AG04449 (cell line): ENCODE results near the gene CATSPERD.

Source experiments
- CTCF ChIA-PET: fragments of 350-600 bp; formaldehyde crosslinking; extraction: SDS; loops from one replicate; lab custom pipeline; 2021; ENCODE audit warnings: antibody characterized with exemption; lab: Yijun Ruan, JAX
- POLR2A ChIA-PET: fragments of 400-600, 350-600 bp; formaldehyde crosslinking; extraction: SDS; loops from one replicate; lab custom pipeline; 2020; ENCODE audit warnings: antibody characterized with exemption, inconsistent platforms; lab: Yijun Ruan, JAX
- DNase-seq: peaks from one replicate; pipeline ENCODE4 v3.0.0-alpha.2; 2010; ENCODE audit warnings: low read depth, low spot score
- H3K4me3 ChIP-seq: 2 replicates; pipeline ENCODE4 v1.5.1; 2011; ENCODE audit warnings: low read depth, mild to moderate bottlenecking, control low read depth, low read length
- CTCF ChIP-seq: IDR thresholded peaks from one replicate; pipeline ENCODE4 v1.5.1; 2011; ENCODE audit warnings: mild to moderate bottlenecking, moderate library complexity, low read length, control low read depth, inconsistent platforms; ENCODE audit not compliant: insufficient read depth; ENCODE audit errors: missing control alignments

CATSPERD gene

DNA sequence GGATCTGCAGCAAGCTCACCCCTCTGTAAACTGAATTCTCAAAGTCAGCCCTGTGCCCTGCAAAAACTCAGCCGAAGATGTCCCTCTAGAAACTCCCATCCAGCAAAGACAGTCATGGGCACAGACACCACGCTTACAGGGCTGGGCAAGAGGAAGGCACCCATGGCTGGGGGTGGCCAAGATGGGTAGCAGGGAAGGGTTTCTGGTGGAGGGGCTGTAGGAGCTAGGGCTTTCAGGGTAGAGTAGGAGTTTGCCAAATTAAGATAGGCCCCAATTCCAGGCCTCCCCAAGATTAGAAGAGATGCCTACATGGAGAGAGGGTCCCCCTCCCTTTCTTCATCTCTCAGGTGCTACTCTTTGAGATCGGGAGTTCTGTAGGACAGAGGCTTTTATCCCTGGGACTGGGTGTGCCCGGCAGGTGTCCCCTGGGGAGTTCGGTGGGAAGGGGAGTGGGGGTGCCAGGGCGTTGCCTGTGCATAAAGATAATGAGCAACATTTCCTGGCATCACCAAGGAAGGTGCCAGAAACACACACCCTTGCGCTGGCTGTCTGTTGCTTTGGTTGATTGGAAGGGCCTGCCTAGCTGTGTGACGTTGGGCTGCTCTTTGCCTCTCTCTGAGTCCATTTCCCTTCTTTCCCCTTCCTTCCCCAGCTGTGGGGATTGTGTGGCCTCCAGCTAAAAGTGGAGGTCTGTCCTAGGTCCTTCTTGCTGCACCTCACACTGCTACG, 93.8 kb downstream of the CATSPERD start:
- ChIA-PET CTCF (interaction anchor here (4.5 kb wide), 1 partner anchor 10 kb away, joined by 27 read pairs; the partner anchor contains the start of gene NRTN), POLR2A (no interaction called here)
- H3K4me3 ChIP-seq, result no peak overlapping the region
- no peak for DNase-seq
- no peak for TF ChIP-seq CTCF

DNA sequence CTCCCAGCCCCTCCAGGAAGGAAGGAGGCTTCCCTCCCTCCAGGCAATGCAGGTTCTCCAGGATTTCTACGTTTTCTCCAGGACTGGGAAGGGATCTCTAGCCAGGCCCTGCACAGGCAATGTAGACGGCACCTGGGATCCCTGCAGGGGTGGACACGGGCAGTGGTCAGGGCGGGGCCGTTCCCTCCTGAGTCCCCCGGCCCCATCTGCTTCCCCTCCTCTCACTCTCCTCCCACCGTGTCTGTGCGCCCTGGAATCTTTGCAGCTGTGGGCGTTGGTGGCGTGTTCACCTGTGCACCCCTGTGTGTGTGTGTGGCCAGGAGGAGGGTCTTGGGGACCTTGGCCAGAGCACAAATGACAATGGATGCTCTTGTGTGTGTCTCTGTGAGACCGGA, 94.4 kb downstream of the CATSPERD start:
- DNase-seq, result no peak
- ChIA-PET CTCF (interaction anchor here (4.5 kb wide), 1 partner anchor 11 kb away, joined by 27 read pairs; the partner anchor contains the start of gene NRTN), POLR2A (no interaction called here)
- no peak overlapping the region for H3K4me3 ChIP-seq
- no peak for TF ChIP-seq CTCF

DNA sequence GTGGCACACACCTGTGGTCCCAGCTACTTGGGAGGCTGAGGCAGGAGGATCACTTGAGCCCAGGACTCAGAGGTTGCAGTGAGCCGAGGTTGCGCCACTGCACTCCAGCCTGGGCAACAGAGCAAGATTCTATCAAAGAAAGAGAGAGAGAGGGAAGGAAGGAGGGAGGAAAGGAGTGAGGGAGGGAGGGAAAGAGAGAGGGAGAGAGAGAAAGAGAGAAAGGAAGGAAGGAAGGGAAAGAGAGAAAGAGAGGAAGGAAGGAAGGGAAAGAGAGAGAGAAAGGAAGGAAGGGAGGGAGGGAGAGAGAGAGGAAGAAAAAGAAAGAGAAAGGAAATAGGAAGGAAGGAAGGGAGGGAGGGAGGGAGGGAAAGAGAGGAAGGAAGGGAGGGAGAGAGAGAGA, 96.8 kb downstream of the CATSPERD start:
- POLR2A ChIA-PET, result interaction anchor here (1.2 kb wide), 1 partner anchor 11 kb away, joined by 4 read pairs; no protein-coding TSS in a partner anchor
- H3K4me3 ChIP-seq, result no peak overlapping the region
- CTCF ChIA-PET, result no interaction called here
- no peak for TF ChIP-seq CTCF
- no peak for DNase-seq

DNA sequence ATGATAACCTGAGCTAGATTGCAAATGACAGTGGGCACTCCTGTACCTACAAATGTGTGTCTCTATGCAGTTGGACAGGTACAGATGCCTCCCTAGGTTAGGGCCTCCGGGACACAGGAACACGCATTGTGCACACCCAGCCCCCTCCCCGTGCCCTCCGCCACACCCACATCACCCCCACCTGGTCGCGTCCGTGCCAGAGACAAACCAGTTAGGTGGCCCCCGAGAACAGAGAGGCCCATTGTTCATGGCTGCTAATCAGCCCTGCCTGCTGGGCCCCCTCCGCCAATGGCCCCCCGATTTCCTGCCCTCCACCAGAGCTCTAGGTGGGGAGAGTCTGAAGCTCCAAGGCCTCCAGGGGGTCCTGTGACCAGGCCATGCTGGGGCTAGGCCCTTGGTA, 98.2 kb downstream of the CATSPERD start:
- POLR2A ChIA-PET, result no interaction called here
- no peak for TF ChIP-seq CTCF
- no peak overlapping the region for H3K4me3 ChIP-seq
- DNase-seq, result no peak
- CTCF ChIA-PET, result interaction anchor here (5.2 kb wide), 1 partner anchor 15 kb away, joined by 20 read pairs; no protein-coding TSS in a partner anchor

- ChIA-PET CTCF (interaction anchor here (1.4 to 5.2 kb wide), 2 partner anchors 8 to 17 kb away, joined by 4 to 20 read pairs; no protein-coding TSS in a partner anchor), POLR2A (interaction anchor here (0.8 kb wide), 1 partner anchor 8 kb away, joined by 3 read pairs; no protein-coding TSS in a partner anchor)
Observed at GRCh38 chr19:5820785-5821184, 100.3 kb downstream of the CATSPERD start.

More at GRCh38 chr19:5820785-5821184, 100.3 kb downstream of the CATSPERD start:
- DNase-seq, result no peak
- TF ChIP-seq CTCF, result no peak
- H3K4me3 ChIP-seq, result no peak overlapping the region
